Mesothelial cell of epicardium (in vitro differentiated cells): ENCODE results near the gene CEP85L. TPM values are rescaled to one million over a fixed set of nuclear protein-coding genes. Genes with fewer than 3 reads are reported as not detected.

Experiments used
- DNase-seq, 2 experiments: peaks; one replicate each; pipeline ENCODE4 v3.0.0; 2021; ENCODE audit warnings: low spot score in 2 of 2; ENCODE audit not compliant: unreplicated experiment in 2 of 2
- H3K27ac Mint-ChIP-seq: 2 replicates; pipeline ENCODE4 v1.8.0; 2021; ENCODE audit warnings: mixed read lengths
- H3K27me3 Mint-ChIP-seq: 2 replicates; pipeline ENCODE4 v1.8.0; 2021; ENCODE audit warnings: low read depth, mixed read lengths
- H3K36me3 Mint-ChIP-seq: 2 replicates; pipeline ENCODE4 v1.8.0; 2021; ENCODE audit warnings: mixed read lengths
- H3K4me1 Mint-ChIP-seq: 2 replicates; pipeline ENCODE4 v1.8.0; 2021; ENCODE audit warnings: mixed read lengths
- H3K4me3 Mint-ChIP-seq: 2 replicates; pipeline ENCODE4 v1.8.0; 2021; ENCODE audit warnings: mild to moderate bottlenecking, moderate library complexity, mixed read lengths
- H3K9me3 Mint-ChIP-seq: 2 replicates; pipeline ENCODE4 v1.8.0; 2021; ENCODE audit warnings: mixed read lengths
- total RNA-seq: library from RNA; stranded (reverse); gene quantifications from 3 replicates; pipeline ENCODE4 v1.2.1, GENCODE V29; 2021
- TF ChIP-seq, protein P1 (sequence below): fragments of 200-600 bp; sonication (generic); IDR thresholded peaks from one replicate; pipeline ENCODE4 v1.5.0; 2021; ENCODE audit warnings: antibody characterized with exemption; ENCODE audit not compliant: unreplicated experiment

CEP85L gene
- total RNA-seq = 20.6 to 23.5 TPM (median 23.1 TPM) in 3 replicates

DNA sequence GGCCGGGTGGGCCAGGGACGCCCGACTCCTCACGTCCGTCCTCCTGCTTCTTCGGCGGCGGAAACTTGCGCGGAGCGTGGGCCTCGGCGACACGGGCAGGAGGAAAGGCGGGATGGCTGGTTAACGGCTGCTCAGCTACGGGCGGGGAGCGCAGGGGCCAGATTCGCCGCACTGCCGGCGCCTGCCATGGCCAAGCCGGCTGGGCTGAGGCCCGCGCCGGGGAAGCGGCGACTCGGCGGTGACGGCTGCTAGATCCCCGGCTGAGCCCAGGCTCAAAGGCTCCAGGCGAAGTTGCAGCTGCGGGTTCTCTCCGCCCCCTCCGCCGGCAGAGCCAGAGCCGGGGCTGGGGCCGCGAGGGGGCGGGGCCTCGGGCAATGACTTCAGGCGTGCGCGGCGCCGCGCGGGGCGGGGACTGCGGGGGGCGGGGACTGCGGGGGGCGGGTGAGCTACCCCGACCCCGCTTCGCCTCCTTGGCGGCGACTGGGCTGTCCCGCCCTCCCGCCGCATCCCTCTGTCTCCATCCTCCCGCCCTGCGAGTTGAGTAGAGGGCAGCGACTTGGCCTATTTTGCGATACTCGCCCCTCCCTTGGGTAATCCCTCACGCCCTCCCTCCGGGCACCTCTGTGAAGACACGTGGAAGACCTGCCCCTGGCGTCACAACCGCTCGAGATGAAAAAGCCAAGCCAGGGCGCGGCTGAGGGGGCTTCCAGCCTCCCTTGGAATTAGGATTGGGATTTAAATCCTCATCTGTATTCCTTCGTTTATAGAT, at the start of gene CEP85L:
CEP85L (minus strand) TSS at position 310 of the 769 bp plus-strand sequence. CDS start 322 bp downstream, outside the sequence.
- no peaks in the 10 kb centered on the region for H3K36me3 Mint-ChIP-seq
- H3K27ac Mint-ChIP-seq = peak within 1 kb of the TSS; percentile 92

DNA sequence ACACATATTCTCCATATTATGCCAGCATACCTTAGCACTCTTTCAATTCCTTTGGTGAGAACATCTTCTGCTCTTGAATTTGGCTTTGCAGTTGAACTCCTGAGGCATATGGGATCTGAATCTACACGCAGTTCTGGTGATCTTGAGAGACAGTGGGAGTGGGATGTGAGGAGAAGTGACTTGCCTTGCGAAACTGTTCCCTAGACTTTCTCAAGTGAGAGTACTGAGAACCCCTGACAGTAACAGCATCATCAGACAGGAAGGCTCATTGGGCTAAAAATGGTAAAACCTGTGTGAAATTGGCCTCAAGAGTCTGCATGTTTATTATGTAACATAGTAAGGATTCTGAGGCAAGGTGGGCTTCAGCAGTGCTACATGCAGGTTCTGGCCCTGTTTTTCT, 49.1 kb upstream of the CEP85L start:
- H3K27me3 Mint-ChIP-seq = no peaks in the 10 kb centered on the region
- no peaks in the 10 kb centered on the region for H3K36me3 Mint-ChIP-seq
- no peak for DNase-seq
- H3K9me3 Mint-ChIP-seq = peaks cover 4% of the 10 kb centered on the region
- H3K27ac Mint-ChIP-seq = no peak overlapping the region
- H3K4me1 Mint-ChIP-seq = peaks cover 9% of the 10 kb centered on the region
- TF ChIP-seq, protein P1, sequence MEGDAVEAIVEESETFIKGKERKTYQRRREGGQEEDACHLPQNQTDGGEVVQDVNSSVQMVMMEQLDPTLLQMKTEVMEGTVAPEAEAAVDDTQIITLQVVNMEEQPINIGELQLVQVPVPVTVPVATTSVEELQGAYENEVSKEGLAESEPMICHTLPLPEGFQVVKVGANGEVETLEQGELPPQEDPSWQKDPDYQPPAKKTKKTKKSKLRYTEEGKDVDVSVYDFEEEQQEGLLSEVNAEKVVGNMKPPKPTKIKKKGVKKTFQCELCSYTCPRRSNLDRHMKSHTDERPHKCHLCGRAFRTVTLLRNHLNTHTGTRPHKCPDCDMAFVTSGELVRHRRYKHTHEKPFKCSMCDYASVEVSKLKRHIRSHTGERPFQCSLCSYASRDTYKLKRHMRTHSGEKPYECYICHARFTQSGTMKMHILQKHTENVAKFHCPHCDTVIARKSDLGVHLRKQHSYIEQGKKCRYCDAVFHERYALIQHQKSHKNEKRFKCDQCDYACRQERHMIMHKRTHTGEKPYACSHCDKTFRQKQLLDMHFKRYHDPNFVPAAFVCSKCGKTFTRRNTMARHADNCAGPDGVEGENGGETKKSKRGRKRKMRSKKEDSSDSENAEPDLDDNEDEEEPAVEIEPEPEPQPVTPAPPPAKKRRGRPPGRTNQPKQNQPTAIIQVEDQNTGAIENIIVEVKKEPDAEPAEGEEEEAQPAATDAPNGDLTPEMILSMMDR = no peak
- H3K4me3 Mint-ChIP-seq = no peak overlapping the region

More for the DNA sequence above, at the start of gene CEP85L:
- peak; percentile 89 to 90 for DNase-seq
- no peaks in the 10 kb centered on the region for H3K27me3 Mint-ChIP-seq
- H3K4me3 Mint-ChIP-seq = peak within 1 kb of the TSS; percentile 85
- H3K9me3 Mint-ChIP-seq = no peaks in the 10 kb centered on the region
- peaks cover 19% of the 10 kb centered on the region for H3K4me1 Mint-ChIP-seq
- TF ChIP-seq, protein P1 = no peak

DNA sequence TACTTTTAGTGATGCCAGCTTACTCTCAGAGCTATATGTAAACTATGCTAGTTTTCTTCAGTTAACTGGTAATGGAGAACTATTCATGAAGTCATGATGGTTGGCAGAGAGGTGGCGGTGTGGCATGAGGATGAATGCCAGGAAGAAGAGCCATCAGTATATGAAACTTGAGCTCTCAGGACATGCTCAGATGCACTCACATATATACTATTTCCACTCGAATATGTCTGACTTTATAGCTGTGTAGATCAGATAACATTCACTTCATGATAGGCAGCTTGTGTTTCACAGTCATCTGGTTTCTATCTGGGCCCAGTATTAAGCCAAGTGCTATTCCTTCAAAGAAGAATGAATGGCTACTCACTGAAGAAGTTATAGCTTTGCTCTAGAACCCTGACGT, 46.2 kb upstream of the CEP85L start:
- TF ChIP-seq, protein P1 = no peak
- Mint-ChIP-seq H3K27me3 (no peaks in the 10 kb centered on the region), H3K4me1 (peaks cover 2% of the 10 kb centered on the region), H3K4me3 (no peak overlapping the region), H3K9me3 (peaks cover 9% of the 10 kb centered on the region), H3K27ac (no peak overlapping the region), H3K36me3 (no peaks in the 10 kb centered on the region)
- no peak for DNase-seq

DNA sequence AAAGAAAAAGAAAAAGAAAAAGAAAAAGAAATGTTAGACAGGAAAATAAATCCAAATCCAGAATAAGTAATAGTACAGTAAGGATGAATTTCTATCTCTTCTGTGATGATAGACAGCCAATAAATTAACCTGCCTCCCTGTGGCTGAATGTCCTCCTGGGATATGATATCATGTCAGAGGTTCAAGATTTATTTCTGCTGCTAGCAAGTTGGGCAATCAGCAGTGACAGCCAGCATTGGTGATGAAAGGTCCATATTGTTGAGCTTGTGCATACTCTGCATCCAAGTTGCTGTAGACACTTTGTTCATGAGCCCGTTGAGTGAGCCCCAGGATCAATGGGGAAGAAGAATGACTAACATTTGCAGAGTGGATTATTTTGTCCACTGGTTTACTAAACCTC, 44.9 kb upstream of the CEP85L start:
- H3K27me3 Mint-ChIP-seq = no peaks in the 10 kb centered on the region
- H3K4me1 Mint-ChIP-seq = peaks cover 2% of the 10 kb centered on the region
- no peak overlapping the region for H3K27ac Mint-ChIP-seq
- TF ChIP-seq, protein P1 = no peak
- no peak for DNase-seq
- peaks cover 7% of the 10 kb centered on the region for H3K9me3 Mint-ChIP-seq
- H3K36me3 Mint-ChIP-seq = no peaks in the 10 kb centered on the region
- no peak overlapping the region for H3K4me3 Mint-ChIP-seq

DNA sequence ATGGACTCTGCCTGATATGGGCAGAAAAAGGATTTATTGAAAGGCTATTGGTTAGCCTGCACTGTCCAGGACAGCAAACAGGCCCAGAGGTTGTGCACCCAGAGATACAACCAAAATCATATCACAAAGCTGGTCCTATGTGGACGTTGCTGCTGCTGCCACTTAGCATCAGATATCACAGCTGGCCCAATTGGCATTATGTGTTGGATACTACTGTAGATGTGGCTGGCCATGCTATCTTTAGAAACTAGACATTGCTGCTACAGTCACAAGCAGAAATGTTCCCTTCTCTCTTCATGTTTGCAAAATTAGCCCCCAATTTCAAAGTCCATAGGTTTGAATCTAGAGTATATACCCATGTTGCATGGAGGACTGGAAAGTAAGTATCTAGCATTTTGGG, 42.2 kb upstream of the CEP85L start:
- TF ChIP-seq, protein P1 = no peak
- Mint-ChIP-seq H3K36me3 (no peaks in the 10 kb centered on the region), H3K27me3 (no peaks in the 10 kb centered on the region), H3K4me3 (no peak overlapping the region), H3K27ac (no peak overlapping the region), H3K9me3 (peaks cover 5% of the 10 kb centered on the region), H3K4me1 (peaks cover 2% of the 10 kb centered on the region)
- no peak for DNase-seq
